TTC549 (cell line): Measurements from ENCODE around the gene GPNMB.

Experiments used
- FAIRE-seq: peaks from 2 replicates; lab custom pipeline; 2012; peaks lifted over from hg19 to GRCh38; lab: Jason Lieb, UNC

The GPNMB gene

GRCh38 chr7:23273141-23273599, 26.6 kb downstream of the GPNMB start:
- FAIRE-seq, result no peak

GRCh38 chr7:23275912-23276311, 29.3 kb downstream of the GPNMB start:
- FAIRE-seq, result no peak

- no peak for FAIRE-seq
Measured at GRCh38 chr7:23276376-23276775, 29.8 kb downstream of the GPNMB start.

GRCh38 chr7:23276947-23277346, 30.4 kb downstream of the GPNMB start:
- no peak for FAIRE-seq

GRCh38 chr7:23277359-23277989, 30.9 kb downstream of the GPNMB start:
- FAIRE-seq, result peak; percentile 66

- FAIRE-seq, result no peak
Measured at GRCh38 chr7:23279819-23280525, 33.4 kb downstream of the GPNMB start.

- no peak for FAIRE-seq
Measured at GRCh38 chr7:23283086-23283485, 36.5 kb downstream of the GPNMB start.

- no peak for FAIRE-seq
Measured at GRCh38 chr7:23284871-23285270, 38.3 kb downstream of the GPNMB start.

GRCh38 chr7:23285657-23286646, 39.4 kb downstream of the GPNMB start:
- FAIRE-seq, result no peak

- FAIRE-seq, result no peak
Measured at GRCh38 chr7:23287612-23288011, 41.0 kb downstream of the GPNMB start.

GRCh38 chr7:23290993-23291392, 44.4 kb downstream of the GPNMB start:
- no peak for FAIRE-seq

- no peak for FAIRE-seq
Measured at GRCh38 chr7:23291957-23292560, 45.5 kb downstream of the GPNMB start.

GRCh38 chr7:23292623-23293022, 46.0 kb downstream of the GPNMB start:
- no peak for FAIRE-seq

GRCh38 chr7:23293500-23294073, 47.0 kb downstream of the GPNMB start:
- no peak for FAIRE-seq

GRCh38 chr7:23294549-23295400, 48.2 kb downstream of the GPNMB start:
- FAIRE-seq, result no peak

GRCh38 chr7:23295401-23295697, 48.8 kb downstream of the GPNMB start:
- FAIRE-seq, result no peak

- FAIRE-seq, result no peak
Measured at GRCh38 chr7:23298141-23298881, 51.7 kb downstream of the GPNMB start.

- FAIRE-seq, result peak; percentile 62
Measured at GRCh38 chr7:23298885-23299769, 52.6 kb downstream of the GPNMB start, which contains the start of gene MALSU1. Gene MALSU1, plus strand, starts transcription at chr7:23299339. Its CDS starts 14 bp downstream, at chr7:23299353.

- no peak for FAIRE-seq
Measured at GRCh38 chr7:23299770-23300300, 53.3 kb downstream of the GPNMB start.
